H1 (cell line): ENCODE data around the gene MOB3C. TPM values are rescaled to one million over a fixed set of nuclear protein-coding genes. Genes with fewer than 3 reads are reported as not detected.

Experiments used
- BCL11A ChIP-seq, 2 experiments: IDR thresholded peaks; one replicate each; pipeline ENCODE4 v1.6.1; 2011; ENCODE audit warnings: low read depth in 2 of 2, low read length in 2 of 2, mild to moderate bottlenecking in 2 of 2
- CREB1 ChIP-seq: IDR thresholded peaks from 2 replicates; pipeline ENCODE4 v1.6.1; 2012; ENCODE audit warnings: inconsistent platforms
- RAD21 ChIP-seq, 2 experiments: IDR thresholded peaks in 1 of 2; conservative IDR thresholded peaks in 1 of 2; 2 replicates each; pipeline ENCODE4 v1.6.1; 2011; ENCODE audit warnings: low read depth in 2 of 2, low read length in 2 of 2, improper control_type of control experiment in 1 of 2, inconsistent platforms in 1 of 2, mild to moderate bottlenecking in 1 of 2, moderate library complexity in 1 of 2
- polyA plus RNA-seq, 7 experiments: library from polyadenylated mRNA; depleted of rRNA in 3 of 7; stranded (reverse) in 5 of 7; unstranded in 2 of 7; fragments of >200 nt in 5 of 7; fragments of 200-250 nt in 2 of 7; gene quantifications; 1 replicate in 5 of 7; 2 replicates in 1 of 7; 4 replicates in 1 of 7; pipeline versions ENCODE4 v1.2.1 to v1.2.3, GENCODE V29; 2011 to 2013; ENCODE audit warnings: missing spikeins in 2 of 7, mixed read lengths in 2 of 7
- total RNA-seq: library from RNA; stranded (reverse); fragmentation: NEBNext Ultra II Directional; extraction: Animal tissue kit (Norgen Biotek cat#: 25700); gene quantifications from 2 replicates; pipeline ENCODE4 v1.2.1, GENCODE V29; 2021

The MOB3C gene
- total and polyA plus RNA-seq, 2 of the 8 experiments (the other 6 are each of a cell fraction or from before 2014, with no cell fraction given): 5.8 to 6.6 TPM

DNA sequence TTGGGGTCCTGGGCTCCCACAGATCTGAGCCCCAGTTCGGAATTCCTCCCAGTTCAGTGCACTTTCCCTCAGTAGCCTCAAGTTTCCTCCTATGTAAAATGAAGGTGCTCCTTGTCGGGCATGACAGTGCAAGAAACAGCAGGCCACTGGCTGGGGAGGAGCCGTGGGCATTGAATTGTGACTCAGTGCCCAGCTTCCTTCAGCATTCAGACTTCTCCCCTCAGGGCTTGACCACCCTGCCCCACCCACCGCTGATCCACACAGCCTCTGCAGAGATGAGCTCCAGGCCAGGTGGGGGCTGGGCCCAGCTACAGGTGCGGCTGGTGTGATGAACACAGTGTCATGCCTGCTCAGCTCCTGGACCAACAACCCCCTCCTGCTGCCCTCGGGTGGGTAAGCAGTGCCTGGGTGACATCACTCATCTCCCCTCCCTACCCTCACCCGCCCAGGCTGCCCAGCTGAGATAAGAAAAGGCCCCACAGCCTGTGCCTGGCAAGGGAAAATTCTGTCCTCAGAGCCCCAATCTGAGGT is 4.9 kb downstream of the MOB3C start (continued):
- TF ChIP-seq BCL11A (IDR thresholded peaks at IDR 0.05; ENCODE audit: low read depth in 2 of 2, low read length in 2 of 2) (no peak), RAD21 (IDR thresholded peaks at IDR 0.05 in 1 of 2, conservative IDR thresholded peaks at IDR 0.05 in 1 of 2; ENCODE audit: low read depth in 2 of 2, low read length in 2 of 2) (no peak), CREB1 (no peak)
